ENCODE data around the gene CTNNBIP1. TPM values are rescaled to one million over a fixed set of nuclear protein-coding genes. Genes with fewer than 3 reads are reported as not detected.

CTNNBIP1 gene
- polyA plus RNA-seq, 1 experiment, result 28.3 TPM

GRCh38 chr1:9892563-9893528, 17.2 kb downstream of the CTNNBIP1 start:
- H3K27ac ChIP-seq (ENCODE audit: low read depth, low read length), result peak overlapping the region; percentile 82
- 0 out of 2 replicates have a peak overlapping the region, but pooled peaks have one; percentile 5 for H3K4me3 ChIP-seq (ENCODE audit: low read depth, low read length)
- no peak for TF ChIP-seq CTCF (IDR thresholded peaks at IDR 0.05; ENCODE audit: low read depth, low read length)
- no peaks in the 10 kb centered on the region for H3K27me3 ChIP-seq (ENCODE audit: control insufficient read depth, insufficient read depth, low read length)
- POLR2A ChIA-PET, result interaction anchor here (0.6 kb wide), 1 partner anchor 16 kb away, joined by 5 read pairs; no protein-coding TSS in a partner anchor
- CTCF ChIA-PET, result interaction anchor here (1.2 to 3.3 kb wide), 3 partner anchors 18 to 317 kb away, joined by 3 to 21 read pairs (median 3); no protein-coding TSS in a partner anchor
- no peaks in the 10 kb centered on the region for H3K9me3 ChIP-seq (ENCODE audit: control insufficient read depth, insufficient read depth, low read length)
- no peak for DNase-seq (ENCODE audit: low read depth, low spot score)

GRCh38 chr1:9891207-9891606, 18.9 kb downstream of the CTNNBIP1 start:
- DNase-seq (ENCODE audit: low read depth, low spot score), result no peak
- POLR2A ChIA-PET, result interaction anchor here (0.7 to 1.8 kb wide), 4 partner anchors 14 to 238 kb away, joined by 3 to 7 read pairs (median 4); no protein-coding TSS in a partner anchor
- no peaks in the 10 kb centered on the region for H3K9me3 ChIP-seq (ENCODE audit: control insufficient read depth, insufficient read depth, low read length)
- no peak overlapping the region for H3K4me3 ChIP-seq (ENCODE audit: low read depth, low read length)
- peak overlapping the region; percentile 97 for H3K27ac ChIP-seq (ENCODE audit: low read depth, low read length)
- TF ChIP-seq CTCF (IDR thresholded peaks at IDR 0.05; ENCODE audit: low read depth, low read length), result no peak
- no peaks in the 10 kb centered on the region for H3K27me3 ChIP-seq (ENCODE audit: control insufficient read depth, insufficient read depth, low read length)
- CTCF ChIA-PET, result interaction anchor here (0.9 to 3.3 kb wide), 3 partner anchors 16 to 318 kb away, joined by 4 to 21 read pairs (median 4); no protein-coding TSS in a partner anchor

GRCh38 chr1:9890224-9890731, 19.8 kb downstream of the CTNNBIP1 start:
- Histone ChIP-seq H3K4me3 (ENCODE audit: low read depth, low read length) (no peak overlapping the region), H3K9me3 (ENCODE audit: control insufficient read depth, insufficient read depth, low read length) (no peaks in the 10 kb centered on the region), H3K27me3 (ENCODE audit: control insufficient read depth, insufficient read depth, low read length) (no peaks in the 10 kb centered on the region), H3K27ac (ENCODE audit: low read depth, low read length) (peak overlapping the region; percentile 97)
- CTCF ChIA-PET, result interaction anchor here (0.9 to 3.3 kb wide), 3 partner anchors 15 to 319 kb away, joined by 4 to 21 read pairs (median 4); no protein-coding TSS in a partner anchor
- DNase-seq (ENCODE audit: low read depth, low spot score), result peak; percentile 90
- TF ChIP-seq CTCF (IDR thresholded peaks at IDR 0.05; ENCODE audit: low read depth, low read length), result no peak
- POLR2A ChIA-PET, result interaction anchor here (0.6 to 1.8 kb wide), 6 partner anchors 15 to 1047 kb away, joined by 3 to 7 read pairs (median 4); no protein-coding TSS in a partner anchor

- Histone ChIP-seq H3K4me3 (ENCODE audit: low read depth, low read length) (no peak overlapping the region), H3K9me3 (ENCODE audit: control insufficient read depth, insufficient read depth, low read length) (no peaks in the 10 kb centered on the region), H3K27me3 (ENCODE audit: control insufficient read depth, insufficient read depth, low read length) (no peaks in the 10 kb centered on the region), H3K27ac (ENCODE audit: low read depth, low read length) (peak overlapping the region; percentile 97)
- ChIA-PET POLR2A (interaction anchor here (1.8 kb wide), 1 partner anchor 21 kb away, joined by 7 read pairs; no protein-coding TSS in a partner anchor), CTCF (interaction anchor here (0.6 to 3.3 kb wide), 3 partner anchors 14 to 199 kb away, joined by 3 to 21 read pairs (median 5); no protein-coding TSS in a partner anchor)
- TF ChIP-seq CTCF (IDR thresholded peaks at IDR 0.05; ENCODE audit: low read depth, low read length), result no peak
- DNase-seq (ENCODE audit: low read depth, low spot score), result no peak
These were observed 20.7 kb downstream of the CTNNBIP1 start for GRCh38 chr1:9889411-9889810.
